Measurements from ENCODE around the gene ABCG4.
A peak's percentile ranks its signal among the peaks of the same experiment; 100 is the strongest.
"Not testable (repeated sequence)": the region's sequence is repeated elsewhere in the genome, so short reads cannot be mapped to it uniquely, and the experiment has no call there.

Gene ABCG4

GRCh38 chr11:119180729-119181676 lies 32.2 kb downstream of the ABCG4 start:
- no peak for DNase-seq

GRCh38 chr11:119181677-119182412 lies 33.0 kb downstream of the ABCG4 start:
- DNase-seq = no peak

DNA sequence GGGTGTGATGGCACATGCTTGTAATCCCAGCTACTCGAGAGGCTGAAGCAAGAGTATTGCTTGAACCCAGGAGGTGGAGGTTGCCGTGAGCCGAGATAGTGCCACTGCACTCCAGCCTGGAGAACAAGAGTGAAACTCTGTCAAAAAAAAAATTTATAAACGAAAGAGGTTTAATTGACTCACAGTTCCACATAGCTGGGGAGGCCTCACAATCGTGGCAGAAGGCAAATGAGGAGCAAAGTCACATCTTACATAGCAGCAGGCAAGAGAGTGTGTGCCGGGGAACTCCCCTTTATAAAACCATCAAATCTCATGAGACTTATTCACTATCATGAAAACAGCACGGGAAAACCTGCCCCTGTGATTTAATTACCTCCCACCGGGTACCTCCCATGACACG lies 35.5 kb downstream of the ABCG4 start:
- not testable (repeated sequence) for DNase-seq

- no peak for DNase-seq
Observed at GRCh38 chr11:119185981-119186634, 37.3 kb downstream of the ABCG4 start.

DNA sequence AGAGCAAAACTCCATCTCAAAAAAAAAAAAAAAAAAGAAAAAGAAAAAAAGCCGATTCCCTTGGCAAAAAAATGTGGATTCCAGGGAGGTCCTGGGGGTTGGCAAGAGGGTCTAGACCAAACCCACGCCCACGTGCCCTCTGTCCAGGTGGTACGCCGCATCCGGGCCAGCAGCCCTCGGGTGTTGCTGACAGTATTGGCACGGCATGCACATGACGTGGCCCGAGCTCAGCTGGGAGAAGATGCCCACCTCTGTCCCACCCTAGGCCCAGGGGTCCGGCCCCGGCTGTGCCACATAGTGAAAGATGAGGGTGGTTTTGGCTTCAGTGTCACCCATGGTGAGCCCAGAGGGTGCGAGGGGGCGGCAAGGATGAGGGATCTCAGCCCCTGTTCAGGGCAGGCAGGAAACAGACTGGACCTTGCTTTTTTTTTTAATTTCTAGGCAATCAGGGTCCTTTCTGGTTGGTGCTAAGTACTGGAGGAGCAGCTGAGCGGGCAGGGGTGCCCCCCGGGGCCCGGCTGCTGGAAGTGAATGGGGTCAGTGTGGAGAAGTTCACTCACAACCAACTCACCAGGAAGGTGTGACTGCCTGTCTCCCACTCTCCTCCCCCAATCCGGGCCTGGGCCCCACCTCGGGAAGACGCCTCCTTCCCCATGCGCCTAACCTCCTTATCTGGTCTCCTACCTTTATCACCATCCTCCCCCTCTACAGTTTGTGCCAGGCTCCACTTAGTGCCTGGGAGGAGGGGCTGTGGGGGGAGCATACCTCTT lies 38.5 kb downstream of the ABCG4 start:
- DNase-seq = no peak

DNA sequence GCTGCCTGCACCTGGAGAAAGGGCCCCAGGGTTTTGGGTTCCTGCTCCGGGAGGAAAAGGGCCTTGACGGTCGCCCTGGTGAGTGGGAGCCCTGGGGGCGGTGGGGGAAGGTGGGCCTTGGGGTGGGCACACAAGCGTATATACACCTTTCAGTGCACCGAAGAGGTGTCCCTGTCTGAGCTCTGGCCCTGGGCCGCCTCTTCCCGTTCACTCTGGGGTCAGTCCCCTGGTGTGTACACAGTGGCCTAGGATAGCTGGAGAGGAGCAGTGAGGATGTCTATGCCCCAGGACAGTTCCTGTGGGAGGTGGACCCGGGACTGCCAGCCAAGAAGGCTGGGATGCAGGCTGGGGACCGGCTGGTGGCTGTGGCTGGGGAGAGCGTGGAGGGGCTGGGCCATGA lies 39.2 kb downstream of the ABCG4 start:
- no peak for DNase-seq

- DNase-seq = no peak
Observed at GRCh38 chr11:119188887-119189286, 40.0 kb downstream of the ABCG4 start.

DNA sequence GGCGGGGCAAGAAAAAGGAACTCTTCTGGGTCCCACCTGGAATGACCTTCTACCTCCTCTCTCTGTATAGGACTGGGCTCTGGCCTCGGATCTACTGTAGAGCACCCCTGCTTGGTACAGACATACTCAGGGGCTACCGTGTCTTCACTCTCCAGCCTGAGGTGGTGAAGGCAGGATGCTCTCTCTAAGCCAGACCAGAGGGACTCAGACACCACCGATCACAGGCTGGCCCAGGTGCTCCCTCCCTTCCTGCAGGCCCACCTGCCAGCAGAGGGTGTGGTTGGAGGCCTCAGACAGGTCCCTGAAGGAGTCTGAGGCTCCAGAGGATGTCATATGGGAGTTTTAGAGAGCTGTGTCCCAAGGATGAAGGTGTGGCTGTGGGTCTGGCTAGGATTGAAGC lies 40.5 kb downstream of the ABCG4 start:
- no peak for DNase-seq

- no peak for DNase-seq
Observed at GRCh38 chr11:119190531-119190930, 41.7 kb downstream of the ABCG4 start.

GRCh38 chr11:119191265-119191664 lies 42.4 kb downstream of the ABCG4 start:
- not testable (repeated sequence) for DNase-seq

- DNase-seq = no peak
Observed at GRCh38 chr11:119192111-119192510, 43.3 kb downstream of the ABCG4 start.

GRCh38 chr11:119193001-119193400 lies 44.1 kb downstream of the ABCG4 start:
- no peak for DNase-seq

DNA sequence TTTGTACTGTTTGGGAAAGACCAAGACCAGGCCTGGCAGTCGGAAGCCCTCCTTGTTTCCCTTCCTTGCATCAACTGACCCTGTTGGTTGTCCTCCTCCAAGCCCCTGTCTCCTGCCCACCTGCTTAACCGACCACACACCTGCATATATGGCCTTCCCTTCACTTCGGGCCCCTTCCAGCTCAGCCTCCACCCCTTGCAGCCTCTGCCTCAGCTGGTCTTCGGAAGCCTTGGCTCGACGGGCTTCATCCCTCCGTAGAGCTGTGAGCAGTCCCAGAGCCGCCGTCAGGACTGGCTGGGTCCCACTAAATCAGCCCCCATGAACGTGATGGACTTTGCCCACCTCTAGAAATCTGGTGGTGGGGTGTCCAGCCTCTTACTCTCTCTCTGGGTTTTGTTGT lies 44.8 kb downstream of the ABCG4 start:
- DNase-seq = no peak

GRCh38 chr11:119194811-119195440 lies 46.1 kb downstream of the ABCG4 start:
- no peak for DNase-seq

- DNase-seq = peak in 10 of 51 donors; percentile 14 to 45 (median 22)
Observed at GRCh38 chr11:119195680-119196079, 46.8 kb downstream of the ABCG4 start.

GRCh38 chr11:119196833-119197483 lies 48.1 kb downstream of the ABCG4 start:
- peak in 22 of 51 donors; percentile 7 to 75 (median 29) for DNase-seq

DNA sequence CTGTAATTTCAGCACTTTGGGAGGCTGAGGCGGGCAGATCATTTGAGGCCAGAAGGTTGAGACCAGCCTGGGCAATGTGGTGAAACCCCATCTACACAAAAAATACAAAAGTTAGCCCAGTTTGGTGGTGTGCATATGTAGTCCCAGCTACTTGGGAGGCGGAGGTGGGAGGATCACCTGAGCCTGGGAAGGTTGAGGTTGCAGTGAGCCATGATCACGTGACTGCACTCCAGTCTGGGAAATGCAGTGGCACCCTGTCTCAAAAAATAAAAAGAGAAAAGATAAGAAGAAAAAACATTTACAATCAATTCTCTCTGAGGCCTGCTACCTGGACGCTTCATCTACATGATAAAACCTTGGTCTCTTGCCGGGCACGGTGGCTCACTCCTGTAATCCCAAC lies 50.1 kb downstream of the ABCG4 start:
- DNase-seq = no peak

DNA sequence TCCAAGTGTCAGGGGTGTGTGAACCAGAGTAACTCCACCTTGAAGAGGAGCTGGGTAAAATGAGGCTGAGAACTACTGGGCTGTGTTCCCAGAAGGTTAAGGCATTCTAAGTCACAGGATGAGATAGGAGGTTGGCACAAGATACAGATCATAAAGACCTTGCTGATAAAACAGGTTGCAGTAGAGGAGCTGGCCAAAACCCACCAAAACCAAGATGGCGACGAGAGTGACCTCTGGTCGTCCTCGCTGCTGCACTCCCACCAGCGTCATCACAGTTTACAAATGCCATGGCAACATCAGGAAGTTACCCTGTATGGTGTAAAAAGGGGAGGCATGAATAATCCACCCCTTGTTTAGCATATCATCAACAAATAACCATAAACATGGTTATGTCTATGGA lies 52.4 kb downstream of the ABCG4 start:
- not testable (repeated sequence) for DNase-seq

DNA sequence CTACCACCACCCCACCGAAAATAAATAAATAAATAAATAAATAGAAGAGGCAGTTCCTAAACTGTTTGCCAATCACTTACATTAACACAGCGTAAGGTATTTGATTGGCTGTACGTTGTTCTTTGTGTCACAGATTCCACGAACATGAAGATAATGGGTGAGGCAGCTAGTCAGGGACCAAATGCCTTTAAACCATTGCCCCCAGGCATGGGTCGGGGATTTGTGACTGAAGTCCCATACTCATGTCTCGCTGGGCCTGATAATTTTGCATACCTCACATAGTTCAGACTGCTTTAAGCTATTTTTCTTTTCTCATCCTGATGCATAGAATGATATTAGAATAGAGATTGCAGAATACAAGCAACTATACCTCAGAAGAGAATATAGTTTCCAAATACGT lies 53.7 kb downstream of the ABCG4 start:
- DNase-seq = no peak

DNA sequence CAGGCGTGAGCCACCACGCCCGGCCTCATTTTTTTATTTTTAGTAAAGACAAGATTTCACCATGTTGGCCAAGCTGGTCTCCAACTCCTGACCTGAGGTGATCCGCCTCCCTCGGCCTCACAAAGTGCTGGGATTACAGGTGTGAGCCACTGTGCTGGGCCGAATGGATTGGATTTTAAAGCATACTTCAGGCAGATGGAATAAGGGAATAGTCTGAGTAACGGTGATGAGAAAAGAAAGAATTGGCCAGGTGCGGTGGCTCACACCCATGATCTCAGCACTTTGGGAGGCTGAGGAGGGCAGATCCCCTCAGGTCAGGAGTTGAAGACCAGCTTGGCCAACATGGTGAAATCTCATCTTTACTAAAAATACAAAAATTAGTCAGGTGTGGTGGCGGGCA lies 55.2 kb downstream of the ABCG4 start:
- no peak for DNase-seq
